HG03460 (cell line): ENCODE measurements around the gene PLD6.

ENCODE experiments used
- ATAC-seq: cut with Tn5 transposase; IDR thresholded peaks from one replicate; pipeline ENCODE4 v1.9.1; 2021; ENCODE audit not compliant: unreplicated experiment

Gene PLD6

GRCh38 chr17:17157041-17157440 is 49.1 kb downstream of the PLD6 start:
- no peak for ATAC-seq

- no peak for ATAC-seq
Measured at GRCh38 chr17:17156511-17156910, 49.6 kb downstream of the PLD6 start.

- ATAC-seq, result no peak
Measured at GRCh38 chr17:17156107-17156506, 50.0 kb downstream of the PLD6 start.

GRCh38 chr17:17155568-17155967 is 50.6 kb downstream of the PLD6 start:
- no peak for ATAC-seq

- no peak for ATAC-seq
Measured at GRCh38 chr17:17154981-17155380, 51.2 kb downstream of the PLD6 start.

GRCh38 chr17:17154556-17154955 is 51.6 kb downstream of the PLD6 start:
- no peak for ATAC-seq

GRCh38 chr17:17153709-17154108 is 52.4 kb downstream of the PLD6 start:
- no peak for ATAC-seq

GRCh38 chr17:17153071-17153470 is 53.1 kb downstream of the PLD6 start:
- no peak for ATAC-seq

GRCh38 chr17:17152385-17152784 is 53.7 kb downstream of the PLD6 start:
- ATAC-seq, result no peak

- ATAC-seq, result no peak
Measured at GRCh38 chr17:17151962-17152361, 54.2 kb downstream of the PLD6 start.

GRCh38 chr17:17151541-17151940 is 54.6 kb downstream of the PLD6 start:
- no peak for ATAC-seq

GRCh38 chr17:17151055-17151454 is 55.1 kb downstream of the PLD6 start:
- ATAC-seq, result no peak
